Femur (tissue), 1 donor: Measurements from ENCODE around the gene COMTD1.
"Not testable (repeated sequence)": the region's sequence is repeated elsewhere in the genome, so short reads cannot be mapped to it uniquely, and the experiment has no call there.

Source experiments
- DNase-seq: peaks from one replicate; pipeline ENCODE4 v3.0.0-alpha.2; 2017

Gene COMTD1

GRCh38 chr10:75189266-75190096 lies 46.3 kb downstream of the COMTD1 start:
- DNase-seq: no peak

- DNase-seq: not testable (repeated sequence)
Measured at GRCh38 chr10:75188522-75188921, 47.2 kb downstream of the COMTD1 start.

GRCh38 chr10:75187961-75188426 lies 47.8 kb downstream of the COMTD1 start:
- DNase-seq: peak; percentile 28

- DNase-seq: no peak
Measured at GRCh38 chr10:75186310-75186709, 49.4 kb downstream of the COMTD1 start.
